ENCODE measurements around the gene CADPS.

Gene CADPS

GRCh38 chr3:62387251-62387650 lies 488.0 kb downstream of the CADPS start:
- no peaks in the 10 kb centered on the region for H3K9me3 Mint-ChIP-seq
- no peak overlapping the region for H3K27ac Mint-ChIP-seq
- H3K36me3 Mint-ChIP-seq (ENCODE audit: low read depth) = no peaks in the 10 kb centered on the region
- H3K4me1 Mint-ChIP-seq (ENCODE audit: low read depth) = no peaks in the 10 kb centered on the region
- peaks cover 12% of the 10 kb centered on the region for H3K27me3 Mint-ChIP-seq
- no peak overlapping the region for H3K4me3 Mint-ChIP-seq
- no peak for DNase-seq

- no peak for DNase-seq
- Mint-ChIP-seq H3K27me3 (peaks cover 80% of the 10 kb centered on the region), H3K9me3 (no peaks in the 10 kb centered on the region), H3K36me3 (ENCODE audit: low read depth) (no peaks in the 10 kb centered on the region), H3K4me3 (no peak overlapping the region), H3K27ac (no peak overlapping the region), H3K4me1 (ENCODE audit: low read depth) (peaks cover 2% of the 10 kb centered on the region)
These were observed 495.9 kb downstream of the CADPS start for GRCh38 chr3:62379321-62379798.

GRCh38 chr3:62378921-62379320 lies 496.3 kb downstream of the CADPS start:
- H3K36me3 Mint-ChIP-seq (ENCODE audit: low read depth) = no peaks in the 10 kb centered on the region
- H3K4me1 Mint-ChIP-seq (ENCODE audit: low read depth) = peaks cover 6% of the 10 kb centered on the region
- no peak overlapping the region for H3K4me3 Mint-ChIP-seq
- DNase-seq = no peak
- H3K27me3 Mint-ChIP-seq = peaks cover 84% of the 10 kb centered on the region
- H3K27ac Mint-ChIP-seq = no peak overlapping the region
- no peaks in the 10 kb centered on the region for H3K9me3 Mint-ChIP-seq

GRCh38 chr3:62378311-62378789 lies 496.9 kb downstream of the CADPS start:
- Mint-ChIP-seq H3K9me3 (no peaks in the 10 kb centered on the region), H3K27me3 (peaks cover 90% of the 10 kb centered on the region), H3K4me1 (ENCODE audit: low read depth) (peaks cover 8% of the 10 kb centered on the region), H3K36me3 (ENCODE audit: low read depth) (no peaks in the 10 kb centered on the region), H3K4me3 (no peak overlapping the region), H3K27ac (no peak overlapping the region)
- DNase-seq = no peak

- Mint-ChIP-seq H3K9me3 (no peaks in the 10 kb centered on the region), H3K27ac (no peak overlapping the region), H3K4me1 (ENCODE audit: low read depth) (peaks cover 8% of the 10 kb centered on the region), H3K36me3 (ENCODE audit: low read depth) (no peaks in the 10 kb centered on the region), H3K27me3 (peaks cover 94% of the 10 kb centered on the region), H3K4me3 (no peak overlapping the region)
- no peak for DNase-seq
These were observed 498.0 kb downstream of the CADPS start for GRCh38 chr3:62376906-62377877.

GRCh38 chr3:62376454-62376720 lies 498.8 kb downstream of the CADPS start:
- H3K4me1 Mint-ChIP-seq (ENCODE audit: low read depth) = peaks cover 8% of the 10 kb centered on the region
- peaks cover 94% of the 10 kb centered on the region for H3K27me3 Mint-ChIP-seq
- no peak for DNase-seq
- no peak overlapping the region for H3K27ac Mint-ChIP-seq
- H3K9me3 Mint-ChIP-seq = no peaks in the 10 kb centered on the region
- H3K4me3 Mint-ChIP-seq = no peak overlapping the region
- H3K36me3 Mint-ChIP-seq (ENCODE audit: low read depth) = no peaks in the 10 kb centered on the region

- Mint-ChIP-seq H3K4me1 (ENCODE audit: low read depth) (peaks cover 9% of the 10 kb centered on the region), H3K27me3 (peaks cover 94% of the 10 kb centered on the region), H3K36me3 (ENCODE audit: low read depth) (no peaks in the 10 kb centered on the region), H3K4me3 (no peak overlapping the region), H3K9me3 (no peaks in the 10 kb centered on the region), H3K27ac (no peak overlapping the region)
- DNase-seq = no peak
These were observed 499.4 kb downstream of the CADPS start for GRCh38 chr3:62375655-62376453.

- no peak for DNase-seq
- Mint-ChIP-seq H3K4me1 (ENCODE audit: low read depth) (peaks cover 14% of the 10 kb centered on the region), H3K4me3 (peak overlapping the region; percentile 38), H3K9me3 (no peaks in the 10 kb centered on the region), H3K36me3 (ENCODE audit: low read depth) (no peaks in the 10 kb centered on the region), H3K27ac (no peak overlapping the region), H3K27me3 (peaks cover 94% of the 10 kb centered on the region)
These were observed 500.6 kb downstream of the CADPS start for GRCh38 chr3:62374341-62375218.

- peak overlapping the region; percentile 38 for H3K4me3 Mint-ChIP-seq
These were observed 501.4 kb downstream of the CADPS start for GRCh38 chr3:62373714-62374333.

GRCh38 chr3:62373215-62373614 lies 502.0 kb downstream of the CADPS start, which contains the start of gene FEZF2:
Gene FEZF2 (minus strand): TSS chr3:62373550. CDS start chr3:62372868, 682 bp downstream.
- no peaks in the 10 kb centered on the region for H3K36me3 Mint-ChIP-seq (ENCODE audit: low read depth)
- no peak within 1 kb of the TSS for H3K27ac Mint-ChIP-seq
- peaks cover 12% of the 10 kb centered on the region for H3K4me1 Mint-ChIP-seq (ENCODE audit: low read depth)
- peaks cover 94% of the 10 kb centered on the region for H3K27me3 Mint-ChIP-seq
- no peak for DNase-seq
- peak within 1 kb of the TSS; percentile 38 for H3K4me3 Mint-ChIP-seq
- no peaks in the 10 kb centered on the region for H3K9me3 Mint-ChIP-seq

More at GRCh38 chr3:62373714-62374333, 501.4 kb downstream of the CADPS start:
- no peaks in the 10 kb centered on the region for H3K36me3 Mint-ChIP-seq (ENCODE audit: low read depth)
- DNase-seq = no peak
- peaks cover 94% of the 10 kb centered on the region for H3K27me3 Mint-ChIP-seq
- H3K27ac Mint-ChIP-seq = no peak overlapping the region
- H3K9me3 Mint-ChIP-seq = no peaks in the 10 kb centered on the region
- peaks cover 12% of the 10 kb centered on the region for H3K4me1 Mint-ChIP-seq (ENCODE audit: low read depth)

GRCh38 chr3:62372621-62373041 lies 502.6 kb downstream of the CADPS start:
- no peak overlapping the region for H3K4me3 Mint-ChIP-seq
- no peak for DNase-seq
- no peaks in the 10 kb centered on the region for H3K36me3 Mint-ChIP-seq (ENCODE audit: low read depth)

GRCh38 chr3:62371720-62372591 lies 503.3 kb downstream of the CADPS start:
- no peaks in the 10 kb centered on the region for H3K9me3 Mint-ChIP-seq
- H3K4me3 Mint-ChIP-seq = no peak overlapping the region
- H3K27me3 Mint-ChIP-seq = peaks cover 96% of the 10 kb centered on the region
- H3K4me1 Mint-ChIP-seq (ENCODE audit: low read depth) = peaks cover 12% of the 10 kb centered on the region
- H3K27ac Mint-ChIP-seq = no peak overlapping the region
- no peaks in the 10 kb centered on the region for H3K36me3 Mint-ChIP-seq (ENCODE audit: low read depth)
- DNase-seq = no peak

More at GRCh38 chr3:62372621-62373041, 502.6 kb downstream of the CADPS start:
- Mint-ChIP-seq H3K4me1 (ENCODE audit: low read depth) (peaks cover 12% of the 10 kb centered on the region), H3K27ac (no peak overlapping the region), H3K9me3 (no peaks in the 10 kb centered on the region), H3K27me3 (peaks cover 96% of the 10 kb centered on the region)
